HTERT RPE-1 (cell line): Measurements from ENCODE around the gene SMAD9.

Experiments
- in situ Hi-C: fragments of 300-500 bp; cut with MboI; formaldehyde crosslinking; loops from 4 replicates; pipeline ENCODE4 v1.14.3; 2020; ENCODE audit warnings: low sequenced_read_pairs

Gene SMAD9

GRCh38 chr13:36919833-36920615 is at the start of gene SMAD9:
Gene SMAD9 (minus strand): TSS chr13:36920238. CDS start chr13:36879689, 40,549 bp downstream.
- in situ Hi-C loops: no loop called here

GRCh38 chr13:36966404-36966803 is 46.4 kb upstream of the SMAD9 start:
- in situ Hi-C loops: no loop called here

- in situ Hi-C loops: no loop called here
These were observed 45.7 kb upstream of the SMAD9 start for GRCh38 chr13:36965767-36966166.

GRCh38 chr13:36959456-36960116 is 39.5 kb upstream of the SMAD9 start:
- in situ Hi-C loops: no loop called here

- in situ Hi-C loops: no loop called here
These were observed 34.5 kb upstream of the SMAD9 start for GRCh38 chr13:36954542-36954941.

- in situ Hi-C loops: no loop called here
These were observed 30.9 kb upstream of the SMAD9 start for GRCh38 chr13:36950920-36951319.

- in situ Hi-C loops: no loop called here
These were observed 30.3 kb upstream of the SMAD9 start for GRCh38 chr13:36950330-36950729.

GRCh38 chr13:36945078-36945477 is 25.0 kb upstream of the SMAD9 start:
- in situ Hi-C loops: no loop called here

GRCh38 chr13:36925603-36926002 is 5.6 kb upstream of the SMAD9 start:
- in situ Hi-C loops: no loop called here

GRCh38 chr13:36924001-36924400 is 4.0 kb upstream of the SMAD9 start:
- in situ Hi-C loops: no loop called here

- in situ Hi-C loops: no loop called here
These were observed 1.7 kb upstream of the SMAD9 start for GRCh38 chr13:36921631-36922301.

GRCh38 chr13:36920616-36921185 is 663 bp upstream of the SMAD9 start:
- in situ Hi-C loops: no loop called here

GRCh38 chr13:36919171-36919832 is 736 bp downstream of the SMAD9 start:
- in situ Hi-C loops: no loop called here

- in situ Hi-C loops: no loop called here
These were observed 1.5 kb downstream of the SMAD9 start for GRCh38 chr13:36918246-36919131.

GRCh38 chr13:36917311-36917710 is 2.7 kb downstream of the SMAD9 start:
- in situ Hi-C loops: no loop called here

- in situ Hi-C loops: no loop called here
These were observed 4.0 kb downstream of the SMAD9 start for GRCh38 chr13:36915896-36916640.

GRCh38 chr13:36915106-36915505 is 4.9 kb downstream of the SMAD9 start:
- in situ Hi-C loops: no loop called here

GRCh38 chr13:36914648-36915047 is 5.4 kb downstream of the SMAD9 start:
- in situ Hi-C loops: no loop called here

GRCh38 chr13:36913463-36913862 is 6.6 kb downstream of the SMAD9 start:
- in situ Hi-C loops: no loop called here
